Keratinocyte (primary cell): ENCODE data around the gene SIPA1L2.
A peak's percentile ranks its signal among the peaks of the same experiment; 100 is the strongest.

Experiments used
- EZH2 ChIP-seq: IDR thresholded peaks from one replicate; pipeline ENCODE4 v1.6.1; 2012; ENCODE audit warnings: inconsistent platforms, mild to moderate bottlenecking, low read length, moderate library complexity
- TF ChIP-seq, protein P1 (sequence below), 3 experiments: IDR thresholded peaks in 1 of 3; conservative IDR thresholded peaks in 1 of 3; optimal IDR thresholded peaks in 1 of 3; 2 replicates in 2 of 3; 3 replicates in 1 of 3; pipeline versions ENCODE3 to v1.5.1; 2011; ENCODE audit warnings: low read length in 3 of 3, mild to moderate bottlenecking in 3 of 3, moderate library complexity in 2 of 3, control low read depth in 1 of 3, inconsistent platforms in 1 of 3; ENCODE audit not compliant: insufficient read depth in 2 of 3; ENCODE audit errors: extremely low read depth in 1 of 3

DNA sequence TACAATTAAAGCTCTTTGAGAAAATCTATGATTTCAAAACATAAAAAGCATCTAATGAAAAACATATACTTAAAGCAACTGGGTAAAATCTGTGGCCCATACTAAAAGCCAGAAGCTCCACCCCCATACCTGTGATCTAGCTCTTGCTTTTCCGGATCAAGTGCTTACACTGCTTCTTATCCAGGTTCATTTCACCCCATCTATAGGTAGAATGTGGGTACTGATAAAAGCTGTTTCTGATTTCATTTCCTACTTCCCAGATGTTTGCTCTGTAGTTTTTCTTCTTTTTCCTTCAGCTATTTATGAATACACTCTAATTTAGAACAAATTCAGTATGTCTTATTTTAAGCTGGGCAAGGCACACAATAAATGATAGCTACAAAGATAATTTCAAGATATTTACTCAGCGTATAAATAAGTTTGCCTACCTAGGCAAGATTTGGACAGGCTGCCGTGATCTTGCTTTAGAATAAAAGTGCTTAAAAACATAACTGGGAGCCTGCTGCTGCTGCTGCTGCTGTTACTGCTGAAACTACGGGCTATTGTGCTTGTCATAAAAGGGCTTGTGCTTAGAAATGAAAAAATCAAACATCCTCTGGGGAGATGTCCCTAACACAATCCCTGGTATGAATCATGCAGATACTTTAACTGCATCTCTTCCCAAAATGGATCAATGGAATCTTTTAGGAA lies 2.1 kb downstream of the SIPA1L2 start:
- TF ChIP-seq, protein P1, sequence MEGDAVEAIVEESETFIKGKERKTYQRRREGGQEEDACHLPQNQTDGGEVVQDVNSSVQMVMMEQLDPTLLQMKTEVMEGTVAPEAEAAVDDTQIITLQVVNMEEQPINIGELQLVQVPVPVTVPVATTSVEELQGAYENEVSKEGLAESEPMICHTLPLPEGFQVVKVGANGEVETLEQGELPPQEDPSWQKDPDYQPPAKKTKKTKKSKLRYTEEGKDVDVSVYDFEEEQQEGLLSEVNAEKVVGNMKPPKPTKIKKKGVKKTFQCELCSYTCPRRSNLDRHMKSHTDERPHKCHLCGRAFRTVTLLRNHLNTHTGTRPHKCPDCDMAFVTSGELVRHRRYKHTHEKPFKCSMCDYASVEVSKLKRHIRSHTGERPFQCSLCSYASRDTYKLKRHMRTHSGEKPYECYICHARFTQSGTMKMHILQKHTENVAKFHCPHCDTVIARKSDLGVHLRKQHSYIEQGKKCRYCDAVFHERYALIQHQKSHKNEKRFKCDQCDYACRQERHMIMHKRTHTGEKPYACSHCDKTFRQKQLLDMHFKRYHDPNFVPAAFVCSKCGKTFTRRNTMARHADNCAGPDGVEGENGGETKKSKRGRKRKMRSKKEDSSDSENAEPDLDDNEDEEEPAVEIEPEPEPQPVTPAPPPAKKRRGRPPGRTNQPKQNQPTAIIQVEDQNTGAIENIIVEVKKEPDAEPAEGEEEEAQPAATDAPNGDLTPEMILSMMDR (optimal IDR thresholded peaks at IDR 0.05 in 1 of 3, IDR thresholded peaks at IDR 0.05 in 1 of 3, conservative IDR thresholded peaks at IDR 0.05 in 1 of 3; ENCODE audit: extremely low read depth in 1 of 3, insufficient read depth in 2 of 3, low read length in 3 of 3), result peak; percentile 46 to 69 (median 54)
- TF ChIP-seq EZH2, result no peak
